ENCODE data around the gene SERPINH1.
A peak's percentile ranks its signal among the peaks of the same experiment; 100 is the strongest.

The SERPINH1 gene

DNA sequence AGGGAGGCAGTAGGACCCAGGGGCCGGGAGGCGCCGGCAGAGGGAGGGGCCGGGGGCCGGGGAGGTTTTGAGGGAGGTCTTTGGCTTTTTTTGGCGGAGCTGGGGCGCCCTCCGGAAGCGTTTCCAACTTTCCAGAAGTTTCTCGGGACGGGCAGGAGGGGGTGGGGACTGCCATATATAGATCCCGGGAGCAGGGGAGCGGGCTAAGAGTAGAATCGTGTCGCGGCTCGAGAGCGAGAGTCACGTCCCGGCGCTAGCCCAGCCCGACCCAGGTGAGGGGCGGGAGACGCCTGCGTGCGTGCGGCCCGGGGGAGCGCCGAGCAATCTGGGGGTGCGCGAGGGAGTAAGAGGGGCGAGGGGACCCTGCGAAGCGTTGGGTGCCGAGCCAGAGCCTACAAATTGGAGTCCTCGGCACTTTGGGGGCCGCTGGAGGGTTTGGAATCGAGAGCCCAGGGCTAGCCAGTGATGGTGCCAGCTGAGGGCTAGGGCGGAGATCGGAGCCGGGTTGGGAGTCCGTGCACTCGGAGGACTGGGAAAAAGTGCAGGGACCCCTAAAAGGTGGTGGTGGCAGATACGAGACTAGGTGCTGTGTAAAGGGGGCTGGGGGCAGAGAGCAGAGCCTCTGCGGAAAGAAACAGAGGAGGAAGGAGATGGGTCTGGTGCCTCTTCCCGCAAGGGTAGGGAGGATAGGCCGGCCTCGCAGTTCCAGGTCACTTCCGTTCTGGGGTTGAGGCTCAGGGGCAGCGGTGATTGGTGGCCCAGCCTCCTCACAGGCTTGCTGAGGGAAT, at the start of gene SERPINH1:
Gene SERPINH1, plus strand, starts transcription at position 206 of the 788 bp plus-strand sequence. CDS start 4,097 bp downstream, outside the sequence.
- no peak for DNase-seq

DNA sequence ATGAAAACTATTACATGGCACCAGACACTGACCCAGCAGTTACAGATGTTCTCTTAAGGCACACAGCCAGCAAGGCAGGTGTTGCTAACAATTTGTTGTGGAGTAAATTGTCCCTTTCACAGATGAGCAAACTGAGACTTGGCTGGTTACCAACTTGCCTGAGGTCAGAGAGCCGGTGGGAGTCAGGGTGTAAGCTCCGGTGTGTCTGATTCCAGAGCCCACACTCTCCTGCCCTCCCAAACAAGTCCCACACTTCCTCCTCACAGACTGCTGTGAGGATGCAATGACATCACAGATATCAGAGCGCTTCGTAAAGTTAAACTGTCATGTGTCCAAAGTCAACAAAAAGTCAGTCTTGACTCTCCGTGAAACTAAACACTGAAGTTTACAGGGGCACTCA, 48.8 kb upstream of the SERPINH1 start:
- DNase-seq = no peak

- no peak for DNase-seq
Observed at GRCh38 chr11:75514596-75514995, 47.5 kb upstream of the SERPINH1 start.

DNA sequence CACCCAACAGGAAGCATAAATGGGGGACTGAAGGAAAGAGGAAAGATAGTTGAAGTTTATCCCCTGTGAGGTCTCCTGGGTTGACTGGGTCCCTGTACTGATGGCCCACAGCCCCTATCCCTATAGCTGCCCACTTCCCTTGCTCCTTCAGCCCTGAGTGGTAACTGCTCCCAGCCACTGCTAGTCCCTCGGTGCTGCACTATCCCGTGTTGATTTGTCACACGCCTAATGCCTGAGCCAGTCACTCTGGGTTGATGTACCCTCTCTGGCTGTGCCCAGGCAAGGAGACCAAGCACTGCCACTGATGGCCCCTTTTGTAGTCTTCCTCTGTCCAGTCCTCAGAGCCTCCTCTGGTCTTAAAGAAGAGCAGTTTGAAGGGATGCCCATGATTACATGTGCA, 45.9 kb upstream of the SERPINH1 start:
- no peak for DNase-seq

DNA sequence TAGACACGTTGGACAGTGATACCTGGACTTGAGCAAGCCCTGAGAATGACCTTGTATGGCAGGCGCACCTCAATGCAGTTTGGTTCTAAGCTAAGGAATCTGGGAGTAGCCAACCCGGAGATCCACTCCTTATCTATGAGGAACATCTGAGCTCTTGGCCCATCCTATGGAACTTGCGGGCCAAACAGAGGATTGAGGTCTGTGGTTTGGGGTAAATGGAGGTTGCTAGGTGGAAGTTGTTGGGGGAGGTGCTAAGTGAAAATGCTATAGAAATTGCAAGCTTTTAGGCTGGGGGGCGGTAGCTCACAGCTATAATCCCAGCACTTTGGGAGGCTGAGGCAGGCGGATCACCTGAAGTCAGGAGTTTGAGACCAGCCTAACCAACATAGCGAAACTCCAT, 45.2 kb upstream of the SERPINH1 start:
- no peak for DNase-seq

DNA sequence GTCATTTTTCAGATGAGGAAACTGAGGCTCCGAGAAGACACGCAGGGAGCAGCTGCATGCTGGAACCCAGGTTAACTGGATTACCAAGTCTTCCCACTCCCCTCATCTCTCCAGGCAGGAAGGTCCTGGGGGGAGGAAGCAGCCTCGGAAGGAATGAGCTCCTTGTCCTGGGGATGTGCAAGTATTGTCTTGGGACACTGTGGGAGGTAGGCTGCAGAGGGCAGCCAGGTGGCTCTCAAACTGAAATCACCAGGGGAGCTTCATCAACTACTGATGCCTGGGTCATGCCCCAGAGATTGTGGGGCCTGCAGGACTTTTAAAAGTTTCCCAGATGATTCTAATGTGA, 43.9 kb upstream of the SERPINH1 start:
- no peak for DNase-seq

- DNase-seq = no peak
Observed at GRCh38 chr11:75518771-75519653, 43.0 kb upstream of the SERPINH1 start.

DNA sequence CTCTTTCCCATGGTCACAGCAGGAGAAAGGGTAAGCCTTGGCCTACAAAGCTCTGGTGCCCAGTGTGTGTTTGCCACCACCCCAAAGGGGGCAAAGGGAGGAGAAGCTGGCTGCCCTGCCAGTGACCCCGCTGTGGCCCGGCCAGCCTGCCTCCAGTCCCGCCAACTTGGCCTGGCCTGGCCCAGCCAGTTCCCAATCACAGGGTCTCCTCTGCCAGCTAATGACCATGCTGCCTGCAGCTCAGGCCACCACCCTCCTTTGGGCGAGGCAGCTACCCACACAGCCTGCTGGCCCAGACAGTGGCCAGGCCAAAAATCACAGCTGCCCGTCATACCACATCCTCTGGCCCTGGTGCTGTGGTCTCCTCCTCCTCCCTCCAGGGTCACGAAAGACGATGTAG, 41.4 kb upstream of the SERPINH1 start:
- DNase-seq = no peak

DNA sequence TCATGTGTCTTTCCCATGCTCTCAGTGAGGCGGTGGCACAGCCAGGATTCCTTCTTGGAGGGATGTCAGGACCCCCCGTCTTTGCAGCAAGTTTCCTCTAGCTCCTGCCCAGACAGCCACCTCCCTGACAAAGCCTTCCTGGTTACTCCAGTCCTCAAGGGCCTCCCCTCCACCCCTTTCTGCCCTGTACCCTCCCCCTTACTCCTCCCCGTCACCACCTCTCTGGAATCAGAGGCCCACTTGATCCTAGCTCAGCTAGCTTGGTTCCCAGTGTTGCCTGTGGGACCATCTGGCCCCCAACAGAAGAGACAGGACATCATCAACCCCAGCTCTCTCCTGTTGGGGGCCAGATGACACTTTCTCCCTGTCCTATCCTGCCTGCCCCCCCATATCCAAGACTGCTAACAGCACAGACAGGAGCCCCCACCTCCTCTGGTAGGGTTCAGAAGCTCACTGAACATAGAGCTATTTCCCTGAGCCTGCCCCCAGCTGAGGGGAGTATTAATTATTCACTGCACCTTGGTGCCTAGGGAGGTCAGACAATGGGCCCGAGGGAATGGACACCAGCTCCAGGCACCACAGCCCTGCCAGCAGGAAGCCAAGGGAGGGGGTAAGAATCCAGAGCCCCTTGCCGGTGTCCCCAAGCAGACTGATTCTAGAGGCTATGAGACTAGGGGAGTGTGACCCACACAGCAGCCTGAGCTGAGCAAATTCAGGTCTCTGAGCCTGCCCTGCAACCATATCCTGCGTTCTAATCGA, 39.6 kb upstream of the SERPINH1 start:
- DNase-seq = no peak

DNA sequence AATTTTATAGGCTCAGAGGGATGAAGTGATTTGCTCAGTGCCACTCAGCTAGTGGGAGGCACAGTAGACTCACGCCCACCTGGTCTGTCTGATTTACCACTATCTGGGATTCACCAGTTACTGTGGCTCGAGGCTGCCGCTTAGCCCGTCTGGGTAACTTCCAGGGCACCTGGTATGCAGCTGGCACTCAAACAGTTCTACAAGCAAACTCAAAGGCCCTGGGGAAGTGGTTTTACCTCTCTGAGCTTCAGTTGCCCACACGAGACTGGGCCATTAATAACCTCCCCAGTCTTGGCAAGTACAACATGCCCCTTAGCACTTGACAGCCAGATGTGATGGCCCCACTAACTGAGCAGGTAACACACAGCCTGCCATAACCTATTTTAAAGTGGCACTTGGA, 38.9 kb upstream of the SERPINH1 start:
- DNase-seq = no peak

DNA sequence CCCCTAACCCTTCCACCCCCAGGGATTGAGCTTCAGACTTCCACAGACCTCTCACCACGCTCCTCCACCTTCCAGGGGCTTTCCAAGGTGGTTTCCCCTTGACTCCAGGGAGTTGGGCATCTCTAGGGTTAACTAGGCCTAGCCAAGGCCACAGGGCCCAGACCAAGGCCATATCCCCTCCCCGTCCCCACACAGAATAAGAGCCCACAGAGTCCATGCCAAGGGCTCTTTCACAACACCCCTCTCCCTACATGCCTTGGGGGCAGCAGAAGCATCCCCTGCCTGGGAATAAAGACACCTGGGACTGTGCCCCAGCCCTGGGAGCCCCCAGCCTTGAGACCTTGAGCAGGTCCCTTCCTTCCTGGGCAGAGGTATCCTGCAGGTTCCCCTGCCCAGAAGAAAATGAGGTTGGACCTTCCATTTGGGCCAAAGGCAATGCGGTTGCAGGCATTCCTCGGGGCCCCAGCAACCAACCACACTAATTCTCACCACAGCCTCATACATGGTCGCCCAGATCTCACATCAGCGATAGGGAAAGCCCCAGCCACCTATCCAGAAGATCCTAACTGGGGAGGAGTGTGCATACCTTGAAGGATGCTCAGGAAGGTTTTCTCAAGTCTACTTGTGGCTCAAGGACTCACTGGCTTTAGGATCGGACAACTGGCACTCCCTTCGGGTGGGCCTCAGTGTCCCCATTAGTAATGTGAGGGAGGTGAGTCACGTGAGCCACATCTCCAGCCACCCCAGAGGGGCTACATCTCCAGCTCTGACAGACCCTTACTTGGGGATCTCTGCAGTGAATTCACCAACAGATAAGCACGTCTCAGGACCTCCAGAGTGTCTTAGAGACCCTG, 38.0 kb upstream of the SERPINH1 start:
- no peak for DNase-seq

GRCh38 chr11:75524665-75525432, 37.2 kb upstream of the SERPINH1 start:
- DNase-seq = no peak

DNA sequence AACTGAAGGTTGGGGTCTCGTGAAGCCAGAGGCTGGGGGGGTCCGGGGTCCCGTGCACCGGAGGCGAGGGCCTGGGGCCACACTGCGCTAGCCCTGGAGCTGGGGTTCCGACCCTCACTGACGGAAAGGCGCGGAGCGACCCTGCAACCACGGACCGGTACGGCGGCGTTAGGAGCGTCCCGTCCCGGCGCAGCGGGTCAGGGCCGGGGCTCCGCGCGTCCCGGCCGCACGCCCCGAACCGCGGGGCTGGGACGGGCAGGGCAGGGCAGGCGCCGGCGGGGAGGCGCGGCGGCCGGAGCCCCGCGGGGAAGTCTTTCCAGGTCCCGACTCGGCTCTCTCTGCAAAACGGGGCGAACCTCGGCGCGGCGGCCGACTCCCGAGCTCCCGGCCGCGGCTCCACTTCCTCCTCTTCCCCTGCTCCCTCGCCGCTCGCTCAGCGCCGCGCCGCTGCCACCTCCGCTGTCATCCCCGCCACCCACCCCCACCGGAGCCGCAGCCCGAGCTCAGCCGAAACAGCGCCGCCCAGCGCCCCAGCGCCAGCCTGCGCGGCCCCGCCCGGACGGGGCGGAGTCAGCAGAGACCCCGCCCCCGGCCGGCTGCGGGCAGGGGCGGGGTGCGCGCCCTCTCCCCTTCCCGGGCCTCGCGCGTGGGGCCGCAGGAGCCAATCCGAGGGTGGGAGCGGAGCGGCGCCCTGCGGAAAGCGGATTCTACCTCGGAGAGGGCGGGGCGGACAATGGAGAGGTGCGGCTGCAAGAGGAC, 36.4 kb upstream of the SERPINH1 start, which contains the start of gene GDPD5:
Gene GDPD5, minus strand, starts transcription at position 509 of the 759 bp plus-strand sequence. CDS start 48,206 bp downstream, outside the sequence.
- DNase-seq = peak; percentile 48

DNA sequence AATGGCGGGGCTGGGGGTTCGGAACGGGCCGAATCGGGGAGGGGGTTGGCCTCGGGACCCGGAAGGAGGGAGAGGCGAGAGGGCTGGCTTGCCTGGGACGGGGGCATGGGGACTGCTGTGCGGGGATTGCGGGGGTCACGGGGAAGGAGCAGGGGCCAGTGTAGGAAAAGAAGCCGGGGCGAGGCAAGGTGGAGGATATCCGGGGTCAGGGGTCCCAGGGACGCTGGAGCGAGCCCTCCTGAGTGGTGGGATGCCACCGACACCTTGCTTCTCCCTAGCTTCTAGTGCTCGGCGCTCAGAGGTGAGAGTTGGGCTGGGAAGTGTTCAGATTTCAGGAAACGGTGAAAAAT, 35.9 kb upstream of the SERPINH1 start:
- DNase-seq = no peak

DNA sequence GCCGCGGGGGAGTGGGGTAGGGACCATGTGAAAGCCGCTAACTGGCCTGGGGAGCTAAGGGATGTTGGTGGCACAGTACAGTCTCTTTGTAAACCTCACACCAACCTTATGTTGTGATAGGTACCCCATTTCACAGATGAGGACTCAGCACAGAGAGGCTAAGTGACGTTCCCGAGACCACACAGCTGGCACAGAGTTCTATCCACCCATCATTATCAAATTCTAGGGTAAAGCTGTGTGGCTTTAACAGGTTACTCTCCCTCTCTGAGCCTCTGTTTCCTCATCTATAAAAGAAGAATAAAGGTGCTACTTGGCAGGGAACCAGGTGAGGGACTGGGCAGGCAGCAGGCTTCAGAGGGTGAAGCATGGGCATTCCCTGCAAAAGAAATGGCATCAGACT, 34.9 kb upstream of the SERPINH1 start:
- no peak for DNase-seq

DNA sequence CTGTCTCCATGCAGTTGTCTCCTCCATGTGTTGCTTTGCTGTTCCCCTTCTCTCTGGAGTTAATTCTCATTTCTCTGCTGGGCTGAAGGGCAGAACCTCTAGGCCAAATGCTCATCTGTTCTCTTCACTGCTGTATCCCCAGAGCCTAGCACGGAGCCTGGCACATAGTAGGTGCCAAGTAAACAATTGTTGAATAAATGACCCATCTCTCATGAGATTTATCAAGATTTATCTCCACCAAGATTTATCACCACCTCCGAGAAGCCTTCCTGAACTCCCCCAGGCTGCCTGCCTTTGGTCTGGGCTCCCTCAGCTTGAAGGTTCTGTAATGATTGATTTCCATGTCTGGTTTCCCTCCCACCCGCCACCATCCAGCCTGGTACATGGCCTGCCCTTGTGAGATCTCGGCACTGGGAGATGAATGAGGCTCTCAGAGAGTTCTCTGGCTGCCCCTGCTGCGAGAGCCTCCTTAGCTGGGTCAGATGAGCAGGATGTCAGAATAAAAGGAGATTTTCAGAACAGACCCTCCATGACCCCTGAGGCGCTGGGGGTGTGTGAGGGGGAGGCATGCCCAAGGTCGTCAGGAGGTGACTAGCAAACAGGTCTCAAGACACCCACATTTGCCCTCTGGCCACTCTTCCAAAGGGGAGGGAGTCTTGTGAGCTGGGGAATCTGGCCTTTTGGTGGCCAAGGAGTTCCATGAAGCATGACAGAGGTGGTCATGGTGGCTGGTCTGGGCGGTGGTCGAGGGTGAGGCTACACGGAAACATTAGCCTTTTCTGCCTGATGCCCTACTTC, 33.9 kb upstream of the SERPINH1 start:
- DNase-seq = no peak

DNA sequence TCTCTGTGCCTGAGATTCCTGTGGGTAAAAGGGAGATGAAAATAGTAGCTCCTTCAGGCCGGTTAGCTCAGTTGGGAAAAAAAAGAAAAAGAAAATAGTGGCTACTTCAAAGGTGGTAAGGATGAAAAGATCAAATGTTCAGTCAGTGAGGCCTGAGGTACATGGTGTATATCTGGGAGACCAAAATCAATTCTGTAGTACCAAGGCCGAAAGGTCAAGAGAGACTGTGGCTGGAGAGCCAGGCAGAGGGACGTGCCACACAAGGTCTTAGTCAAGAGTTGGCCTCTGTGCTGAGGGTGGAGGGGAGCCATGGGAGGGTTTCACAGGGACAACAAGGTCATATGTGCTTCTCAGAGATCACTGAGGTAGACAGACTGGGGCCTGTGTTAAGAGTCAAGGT, 31.5 kb upstream of the SERPINH1 start:
- no peak for DNase-seq

DNA sequence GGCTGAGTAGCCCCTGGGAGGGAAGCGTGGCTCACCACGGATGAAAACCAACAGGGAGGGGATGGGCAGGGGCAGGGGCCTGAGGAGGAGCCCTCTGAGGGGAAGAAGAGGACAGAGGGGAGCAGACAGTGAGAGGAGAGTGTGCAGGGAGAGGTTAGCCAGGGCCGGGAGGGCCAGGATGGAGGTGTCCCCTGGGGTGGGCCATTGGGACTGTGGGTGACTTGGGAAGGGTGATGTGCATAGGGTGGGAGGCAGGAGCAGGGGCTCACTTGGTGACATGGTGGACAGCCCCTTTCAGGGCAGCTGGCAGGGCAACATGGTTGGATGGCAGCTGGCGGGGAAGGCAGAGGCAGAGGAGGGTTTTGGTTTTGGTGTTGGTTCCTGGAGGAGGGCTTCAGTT, 30.7 kb upstream of the SERPINH1 start:
- no peak for DNase-seq

GRCh38 chr11:75532200-75533048, 29.6 kb upstream of the SERPINH1 start:
- DNase-seq = peak; percentile 29

All from NCI-H446 treated with DMSO at 0.1 percent for 48 hours (cell line).